Kidney (tissue), 22 donors: Measurements from ENCODE around the gene PCDHGC3. TPM values are rescaled to one million over a fixed set of nuclear protein-coding genes. Genes with fewer than 3 reads are reported as not detected.

ENCODE experiments used
- DNase-seq, 5 donors: peaks; one replicate each; pipeline ENCODE4 v3.0.0-alpha.2; 2013 to 2020
- FAIRE-seq: peaks from 2 replicates; lab custom pipeline; 2012; peaks lifted over from hg19 to GRCh38; lab: Jason Lieb, UNC
- H3K27ac ChIP-seq, 2 donors: one replicate each; pipeline ENCODE4 v1.7.0; 2013; ENCODE audit warnings: low read depth in 2 of 2, low read length in 2 of 2, inconsistent platforms in 1 of 2
- H3K27me3 ChIP-seq: one replicate; pipeline ENCODE4 v1.7.1; 2013; ENCODE audit warnings: low read length, inconsistent platforms; ENCODE audit not compliant: control insufficient read depth, insufficient read depth
- H3K36me3 ChIP-seq, 3 donors: one replicate each; pipeline versions ENCODE4 v1.7.0 to v1.7.1; 2013; ENCODE audit warnings: low read length in 3 of 3, control low read depth in 1 of 3, inconsistent platforms in 1 of 3; ENCODE audit not compliant: insufficient read depth in 3 of 3, control insufficient read depth in 2 of 3
- H3K4me1 ChIP-seq, 3 donors: one replicate each; pipeline versions ENCODE4 v1.7.0 to v1.7.1; 2013; ENCODE audit warnings: low read length in 3 of 3, inconsistent platforms in 1 of 3, low read depth in 1 of 3; ENCODE audit not compliant: control insufficient read depth in 2 of 3, insufficient read depth in 2 of 3
- H3K4me3 ChIP-seq, 3 donors: one replicate each; pipeline versions ENCODE4 v1.7.0 to v1.8.1; 2013; ENCODE audit warnings: low read length in 3 of 3, control low read depth in 1 of 3, inconsistent platforms in 1 of 3
- H3K9ac ChIP-seq, 3 donors: one replicate each; pipeline versions ENCODE4 v1.7.0 to v1.7.1; 2013; ENCODE audit warnings: low read length in 3 of 3, control low read depth in 1 of 3, inconsistent platforms in 1 of 3
- H3K9me3 ChIP-seq, 3 donors: one replicate each; pipeline versions ENCODE4 v1.7.0 to v1.7.1; 2013; ENCODE audit warnings: low read length in 3 of 3, control low read depth in 1 of 3, inconsistent platforms in 1 of 3; ENCODE audit not compliant: control insufficient read depth in 2 of 3, insufficient read depth in 1 of 3
- CTCF ChIP-seq: IDR thresholded peaks from 3 replicates; pipeline ENCODE4 v1.5.1; 2012; ENCODE audit warnings: mild to moderate bottlenecking, moderate library complexity, borderline replicate concordance; ENCODE audit not compliant: insufficient read depth; ENCODE audit errors: extremely low read depth
- intact Hi-C: fragments of 100-400 bp; cut with DNase I; formaldehyde crosslinking; loops from one replicate; pipeline ENCODE4 v1.11.1; 2022
- long read RNA-seq, 10 donors: library from polyadenylated mRNA in 1 of 10; unstranded in 1 of 10; transcript quantifications; one replicate each; pipeline ENCODE4 v2.0.0 and lab custom pipeline, GENCODE V29; 2021 to 2026
- polyA plus RNA-seq: library from polyadenylated mRNA; stranded (reverse); fragments of 350-450 nt; fragmentation: Illumina TruSeq; extraction: RNeasy Lipid Tissue Mini Kit (QIAGEN cat#74804); gene quantifications from one replicate; pipeline ENCODE4 v1.2.3, GENCODE V29; 2014; ENCODE audit warnings: low read depth, low replicate concordance; ENCODE audit not compliant: insufficient read depth
- total RNA-seq: library from RNA; stranded (reverse); fragmentation: NEBNext Ultra II Directional; extraction: Animal tissue kit (Norgen Biotek cat#: 25700); gene quantifications from one replicate; pipeline ENCODE4 v1.2.1, GENCODE V29; 2021
- donor health status: control.
- donor health status: control.
- donor health status: control.
- donor health status: control.
- donor health status: control.
- donor health status: DM: yes; HTN: yes; CAD: no.
- donor health status: Normal renal cell carcinoma (clear cell type).

The PCDHGC3 gene
- total RNA-seq = 51.5 TPM
- polyA plus RNA-seq = 41.0 TPM
- long read RNA-seq, donor 1, full-length matches to known transcripts = 23 of 23 reads
- long read RNA-seq, donor 1, partial matches to known transcripts = 0 of 23 reads
- long read RNA-seq, donor 1, other reads (novel, unspliced or antisense) = 0 of 23 reads
- long read RNA-seq, donor 2, full-length matches to known transcripts = 19 of 19 reads
- long read RNA-seq, donor 2, partial matches to known transcripts = 0 of 19 reads
- long read RNA-seq, donor 2, other reads (novel, unspliced or antisense) = 0 of 19 reads
- long read RNA-seq, donor 3, full-length matches to known transcripts = 21 of 21 reads
- long read RNA-seq, donor 3, partial matches to known transcripts = 0 of 21 reads
- long read RNA-seq, donor 3, other reads (novel, unspliced or antisense) = 0 of 21 reads
- long read RNA-seq, donor 4, full-length matches to known transcripts = 15 of 15 reads
- long read RNA-seq, donor 4, partial matches to known transcripts = 0 of 15 reads
- long read RNA-seq, donor 4, other reads (novel, unspliced or antisense) = 0 of 15 reads
- long read RNA-seq, donor 5 = 0 reads
- long read RNA-seq, donor 6 = 0 reads
- long read RNA-seq, donor 7, full-length matches to known transcripts = 6 of 24 reads
- long read RNA-seq, donor 7, partial matches to known transcripts = 17 of 24 reads
- long read RNA-seq, donor 7, other reads (novel, unspliced or antisense) = 1 of 24 reads
- long read RNA-seq, donor 8, full-length matches to known transcripts = 25 of 30 reads
- long read RNA-seq, donor 8, partial matches to known transcripts = 5 of 30 reads
- long read RNA-seq, donor 8, other reads (novel, unspliced or antisense) = 0 of 30 reads
- long read RNA-seq, donor 9, full-length matches to known transcripts = 21 of 26 reads
- long read RNA-seq, donor 9, partial matches to known transcripts = 5 of 26 reads
- long read RNA-seq, donor 9, other reads (novel, unspliced or antisense) = 0 of 26 reads
- long read RNA-seq, donor 10, full-length matches to known transcripts = 26 of 26 reads
- long read RNA-seq, donor 10, partial matches to known transcripts = 0 of 26 reads
- long read RNA-seq, donor 10, other reads (novel, unspliced or antisense) = 0 of 26 reads

- TF ChIP-seq CTCF = peak; percentile 49
- intact Hi-C loops = no loop called here
- H3K4me3 ChIP-seq = peak within 1 kb of the TSS; percentile 75 to 88 (median 86)
- peaks cover 4 to 20% (median 7%) of the 10 kb centered on the region in 3 donors for H3K4me1 ChIP-seq
- no peaks in the 10 kb centered on the region for H3K9me3 ChIP-seq
- peak within 1 kb of the TSS; percentile 50 to 84 (median 76) for H3K9ac ChIP-seq
- DNase-seq (peak; percentile 93 to 98 (median 97)), FAIRE-seq (peak; percentile 51)
- H3K36me3 ChIP-seq = no peaks in the 10 kb centered on the region
- peak within 1 kb of the TSS; percentile 76 to 80 for H3K27ac ChIP-seq
- H3K27me3 ChIP-seq = no peaks in the 10 kb centered on the region
Measured at GRCh38 chr5:141475625-141476131, at the start of gene PCDHGC3. Gene PCDHGC3, plus strand, starts transcription at chr5:141475966. Its CDS starts 151 bp downstream, at chr5:141476117.

GRCh38 chr5:141427783-141428426, 47.9 kb upstream of the PCDHGC3 start:
- H3K36me3 ChIP-seq = no peaks in the 10 kb centered on the region
- H3K9me3 ChIP-seq = peaks cover 7 to 79% (median 33%) of the 10 kb centered on the region in 3 donors
- TF ChIP-seq CTCF = no peak

DNA sequence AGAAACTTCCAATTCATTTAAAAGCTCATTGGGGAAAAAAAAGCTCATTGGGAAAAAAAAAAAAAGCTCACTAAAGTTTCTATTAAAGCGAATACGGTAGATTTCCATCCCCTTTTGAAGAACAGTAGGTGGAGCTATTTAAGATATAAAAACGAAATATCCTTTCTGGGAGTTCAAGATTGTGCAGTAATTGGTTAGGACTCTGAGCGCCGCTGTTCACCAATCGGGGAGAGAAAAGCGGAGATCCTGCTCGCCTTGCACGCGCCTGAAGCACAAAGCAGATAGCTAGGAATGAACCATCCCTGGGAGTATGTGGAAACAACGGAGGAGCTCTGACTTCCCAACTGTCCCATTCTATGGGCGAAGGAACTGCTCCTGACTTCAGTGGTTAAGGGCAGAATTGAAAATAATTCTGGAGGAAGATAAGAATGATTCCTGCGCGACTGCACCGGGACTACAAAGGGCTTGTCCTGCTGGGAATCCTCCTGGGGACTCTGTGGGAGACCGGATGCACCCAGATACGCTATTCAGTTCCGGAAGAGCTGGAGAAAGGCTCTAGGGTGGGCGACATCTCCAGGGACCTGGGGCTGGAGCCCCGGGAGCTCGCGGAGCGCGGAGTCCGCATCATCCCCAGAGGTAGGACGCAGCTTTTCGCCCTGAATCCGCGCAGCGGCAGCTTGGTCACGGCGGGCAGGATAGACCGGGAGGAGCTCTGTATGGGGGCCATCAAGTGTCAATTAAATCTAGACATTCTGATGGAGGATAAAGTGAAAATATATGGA, 45.2 kb upstream of the PCDHGC3 start, which contains the start of gene PCDHGA12:
Gene PCDHGA12 (plus strand): TSS at position 176 of the 782 bp plus-strand sequence. CDS start 253 bp downstream, at position 429.
- no peak within 1 kb of the TSS for H3K9ac ChIP-seq
- FAIRE-seq (no peak), DNase-seq (peak in 2 of 5 donors; percentile 29 to 47)
- no peaks in the 10 kb centered on the region for H3K4me1 ChIP-seq
- H3K4me3 ChIP-seq = peak within 1 kb of the TSS in 2 of 3 donors; percentile 1 to 39
- H3K27ac ChIP-seq = no peak within 1 kb of the TSS
- no peaks in the 10 kb centered on the region for H3K27me3 ChIP-seq
- no peaks in the 10 kb centered on the region for H3K36me3 ChIP-seq
- peak; percentile 34 for TF ChIP-seq CTCF
- H3K9me3 ChIP-seq = peaks cover 7 to 69% (median 29%) of the 10 kb centered on the region in 3 donors
- intact Hi-C loops = no loop called here

More at GRCh38 chr5:141427783-141428426, 47.9 kb upstream of the PCDHGC3 start:
- Histone ChIP-seq H3K9ac (no peak overlapping the region), H3K4me3 (peak overlapping the region in 1 of 3 donors; percentile 19), H3K4me1 (no peaks in the 10 kb centered on the region), H3K27me3 (no peaks in the 10 kb centered on the region), H3K27ac (no peak overlapping the region)
- intact Hi-C loops = no loop called here
- DNase-seq = no peak
- FAIRE-seq = no peak
